Fibroblast of lung (primary cell): ENCODE measurements around the gene SCN10A. TPM values are rescaled to one million over a fixed set of nuclear protein-coding genes. Genes with fewer than 3 reads are reported as not detected.

Source experiments
- polyA plus RNA-seq, 2 donors: library from polyadenylated mRNA; depleted of rRNA in 1 of 2; stranded (reverse) in 1 of 2; unstranded in 1 of 2; fragments of >200 nt; gene quantifications; 2 replicates each; pipeline ENCODE4 v1.2.1, GENCODE V29; 2011 to 2012; ENCODE audit warnings: missing spikeins in 1 of 2
- total RNA-seq: library from RNA; depleted of rRNA; stranded (reverse); fragments of >200 nt; gene quantifications from 2 replicates; pipeline ENCODE4 v1.2.1, GENCODE V29; 2014

The SCN10A gene
- total and polyA plus RNA-seq, 2 donors (not counting 1 experiment from before 2014, with no cell fraction given): not detected

Other genes with a start within 250 kb of the SCN10A start
- 0.50 and 0.77 TPM in 2 replicates for gene SCN5A, start 166.5 kb downstream of the SCN10A start, total RNA-seq
- gene SCN5A, start 166.5 kb downstream of the SCN10A start, polyA plus RNA-seq: 0.27 and 0.61 TPM in 2 replicates
- gene SCN11A, start 235.7 kb upstream of the SCN10A start, total RNA-seq: under 0.01 and 0.17 TPM in 2 replicates
- 0.01 and 0.05 TPM in 2 replicates for gene SCN11A, start 235.7 kb upstream of the SCN10A start, polyA plus RNA-seq
- 41.9 and 44.9 TPM in 2 replicates for gene WDR48, start 235.8 kb upstream of the SCN10A start, total RNA-seq
- 24.8 and 35.1 TPM in 2 replicates for gene WDR48, start 235.8 kb upstream of the SCN10A start, polyA plus RNA-seq